GF-D8 (cell line): ENCODE measurements around the gene HSPG2.

Experiments
- DNase-seq: peaks from one replicate; lab custom pipeline; 2025; lab: John Stamatoyannopoulos, UW

HSPG2 gene

DNA sequence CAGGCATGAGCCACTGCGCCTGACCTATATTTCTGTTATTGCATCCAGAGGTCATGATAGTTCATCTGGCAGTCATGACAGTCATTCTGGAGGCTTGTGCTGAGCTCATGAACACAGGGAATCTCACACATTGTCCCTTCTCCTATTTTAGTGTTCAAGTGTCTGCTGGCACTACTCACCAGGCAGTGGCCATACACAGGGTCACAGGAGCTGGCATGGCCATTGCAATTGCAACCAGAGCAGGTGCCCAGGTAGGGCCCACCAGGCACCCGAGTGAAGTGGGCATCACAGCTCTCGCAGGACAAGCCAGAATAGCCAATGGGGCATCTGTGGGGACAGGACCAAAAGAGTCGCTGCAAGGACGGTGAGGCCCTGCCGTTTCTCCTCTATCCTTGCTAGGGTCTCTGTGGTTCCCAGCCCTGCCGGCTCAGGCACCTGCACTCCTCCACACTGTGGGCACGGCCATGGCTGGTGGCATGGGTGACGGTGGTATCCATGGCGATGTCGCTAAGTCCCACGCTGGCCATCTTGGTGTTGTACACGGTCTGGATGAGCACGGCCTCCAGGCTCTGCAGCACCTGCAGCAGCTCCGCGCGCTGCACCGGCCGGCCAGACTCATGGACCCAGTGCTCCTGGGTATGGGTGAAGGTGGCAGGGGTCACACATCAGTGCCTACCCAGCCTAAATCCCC lies 57.0 kb downstream of the HSPG2 start:
- DNase-seq, result no peak

DNA sequence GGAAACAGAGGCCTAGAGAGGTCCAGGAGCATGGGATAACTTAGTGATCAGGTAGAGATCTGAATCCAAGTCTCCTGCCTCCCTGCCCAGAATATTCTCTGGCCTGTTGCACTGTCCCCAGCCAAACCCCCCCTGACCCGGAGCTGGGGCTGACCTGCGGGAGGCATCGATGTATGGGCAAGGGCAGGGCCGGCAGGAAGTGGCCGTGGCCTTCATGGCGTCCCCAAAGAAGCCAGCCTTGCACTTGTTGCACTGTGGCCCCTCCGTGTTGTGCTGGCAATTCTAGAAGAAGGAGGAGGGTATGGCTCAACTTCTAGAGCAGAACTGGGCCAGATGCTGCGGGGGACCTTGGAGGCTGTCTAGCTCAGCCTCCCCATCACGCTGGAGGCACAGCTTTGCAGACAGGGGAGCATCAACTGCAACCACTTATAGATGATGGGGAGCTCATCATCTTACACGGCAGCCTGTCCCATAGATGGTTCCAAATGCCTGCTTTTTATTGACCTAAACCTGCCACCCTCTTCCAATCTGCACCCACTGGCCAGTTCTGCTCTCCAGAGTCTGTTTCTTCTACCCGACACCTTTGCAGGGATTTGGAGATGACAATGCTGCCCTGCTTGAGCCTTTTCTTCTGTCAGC lies 58.2 kb downstream of the HSPG2 start:
- no peak for DNase-seq

DNA sequence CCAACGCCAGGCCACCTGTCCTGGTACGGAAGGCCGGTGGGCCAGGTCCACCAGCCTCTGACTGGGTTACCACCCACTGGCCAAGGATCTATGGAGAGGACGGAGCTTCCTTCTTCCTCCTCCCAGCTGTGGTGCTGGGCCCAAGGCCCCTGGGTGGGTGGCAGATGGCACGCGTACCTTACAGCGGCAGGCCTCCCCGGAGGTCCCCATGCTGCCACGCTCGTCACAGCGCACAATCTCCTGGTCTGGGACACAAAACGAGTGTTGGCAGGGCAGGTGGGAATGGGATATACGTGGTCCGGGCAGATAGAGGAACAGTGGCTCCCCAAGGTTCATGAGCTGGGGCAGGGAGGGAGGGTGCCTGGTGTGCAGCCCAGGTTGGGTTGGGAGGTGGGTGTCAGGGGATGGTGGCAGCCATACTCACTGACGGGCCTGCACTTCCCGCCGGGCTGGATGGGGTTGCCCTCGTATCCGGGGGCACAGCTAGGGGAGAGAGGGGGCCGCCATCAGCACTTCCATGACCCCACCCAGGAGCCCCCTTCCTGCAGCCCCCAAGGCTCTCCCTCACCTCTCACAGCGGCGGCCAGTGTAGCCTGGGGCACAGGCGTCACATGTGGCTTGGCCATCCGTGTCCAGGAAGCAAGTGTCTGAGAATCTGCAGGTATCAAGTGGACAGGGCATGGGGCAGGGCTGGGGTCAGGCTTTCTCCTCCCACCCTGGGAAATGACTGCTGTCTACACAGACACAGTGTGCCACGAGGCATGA lies 58.9 kb downstream of the HSPG2 start:
- no peak for DNase-seq

DNA sequence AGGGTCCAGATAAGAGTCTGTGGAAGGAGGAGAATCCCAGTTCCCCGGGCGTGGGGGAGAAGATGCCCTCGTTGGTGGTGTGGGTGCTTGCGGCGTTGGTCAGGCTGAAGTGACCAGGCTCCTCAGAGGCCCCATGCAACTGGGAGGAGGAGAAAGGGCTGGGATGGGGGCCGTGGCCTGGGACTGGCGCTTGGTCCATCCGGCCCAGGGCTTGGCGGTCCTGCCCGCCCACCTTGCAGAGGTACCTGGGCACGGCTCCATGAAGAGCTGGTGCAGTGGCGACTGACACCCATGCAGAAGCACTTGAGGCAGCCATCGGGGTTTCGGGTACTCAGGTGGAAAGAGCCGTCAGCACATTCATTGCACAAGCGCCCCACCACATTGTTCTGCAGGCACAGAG lies 60.8 kb downstream of the HSPG2 start:
- no peak for DNase-seq

DNA sequence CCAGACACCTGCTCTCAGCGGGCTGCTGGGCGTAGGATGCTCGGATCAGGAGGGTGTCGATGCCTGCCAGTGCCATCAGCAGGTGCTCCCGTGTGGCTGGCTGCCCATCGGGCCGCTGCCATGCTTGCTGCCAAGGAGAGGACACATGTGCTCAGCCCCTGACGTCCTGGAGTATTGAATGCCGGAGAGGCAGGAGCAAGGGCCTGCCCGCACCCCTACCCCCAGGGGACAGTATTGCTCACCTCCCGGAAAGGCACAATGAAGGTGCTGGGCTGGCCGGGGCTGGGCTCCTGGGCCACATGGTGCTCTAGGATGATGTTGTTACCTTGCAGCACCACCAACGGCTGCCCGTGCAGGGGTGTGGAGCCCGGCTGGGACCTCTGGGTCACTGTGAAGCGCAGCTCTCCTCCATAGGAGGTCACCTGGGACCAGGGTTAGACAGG lies 61.5 kb downstream of the HSPG2 start:
- no peak for DNase-seq

DNA sequence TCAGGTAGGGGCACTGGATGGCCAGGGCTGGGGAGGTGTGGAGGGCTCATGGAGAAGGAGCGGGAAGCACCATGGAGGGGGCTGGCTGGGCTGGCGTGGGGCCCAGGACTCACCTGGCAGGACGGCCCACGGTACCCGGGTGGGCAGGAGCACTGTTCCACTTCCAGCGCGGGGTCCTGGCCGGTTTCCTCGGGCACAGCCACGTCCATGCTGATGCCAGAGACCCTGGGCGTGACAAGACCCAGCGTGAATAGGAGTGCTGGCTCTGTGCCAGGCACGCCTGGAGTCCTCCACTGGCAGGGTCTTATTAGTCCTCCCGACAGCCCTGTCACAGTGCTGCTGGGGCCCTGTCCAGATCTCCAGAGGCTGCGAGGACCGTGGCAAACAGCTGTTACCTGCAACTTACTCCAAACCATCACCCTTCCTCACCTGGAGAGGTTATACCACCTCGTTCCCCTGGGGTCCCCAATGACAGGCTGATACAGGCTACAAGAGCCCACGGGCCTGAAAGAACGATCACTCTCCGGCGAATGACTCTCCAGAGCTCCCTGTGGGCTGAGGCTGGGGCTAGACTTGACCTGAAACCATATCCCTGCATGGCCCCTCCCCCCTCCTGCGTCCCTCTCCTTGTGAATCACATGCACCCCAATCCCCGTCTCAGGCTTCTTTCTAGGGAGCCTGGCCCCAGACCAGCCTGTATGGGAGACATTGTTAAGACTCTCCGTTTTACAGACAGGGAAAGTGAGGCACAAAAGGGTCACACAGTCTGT lies 62.1 kb downstream of the HSPG2 start:
- no peak for DNase-seq

DNA sequence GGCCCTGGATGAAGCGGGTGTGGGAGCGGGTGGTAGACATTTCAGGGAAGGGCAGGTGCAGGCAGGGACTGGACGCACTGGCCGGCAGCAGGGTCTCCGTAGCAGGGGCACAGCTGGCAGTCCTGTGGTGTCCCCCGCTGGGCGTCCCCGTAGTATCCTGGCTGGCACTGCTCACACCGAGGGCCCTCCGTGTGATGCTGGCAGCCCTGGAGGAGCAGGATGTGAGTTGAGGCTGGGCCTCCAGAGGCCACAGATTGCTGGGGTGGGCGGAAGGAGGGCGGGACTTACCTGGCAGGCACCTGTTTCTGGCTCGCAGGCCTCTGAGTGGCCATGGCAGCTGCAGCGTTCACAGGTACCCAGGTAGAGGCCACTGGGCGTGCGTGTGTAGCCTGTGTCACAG lies 62.8 kb downstream of the HSPG2 start:
- no peak for DNase-seq

DNA sequence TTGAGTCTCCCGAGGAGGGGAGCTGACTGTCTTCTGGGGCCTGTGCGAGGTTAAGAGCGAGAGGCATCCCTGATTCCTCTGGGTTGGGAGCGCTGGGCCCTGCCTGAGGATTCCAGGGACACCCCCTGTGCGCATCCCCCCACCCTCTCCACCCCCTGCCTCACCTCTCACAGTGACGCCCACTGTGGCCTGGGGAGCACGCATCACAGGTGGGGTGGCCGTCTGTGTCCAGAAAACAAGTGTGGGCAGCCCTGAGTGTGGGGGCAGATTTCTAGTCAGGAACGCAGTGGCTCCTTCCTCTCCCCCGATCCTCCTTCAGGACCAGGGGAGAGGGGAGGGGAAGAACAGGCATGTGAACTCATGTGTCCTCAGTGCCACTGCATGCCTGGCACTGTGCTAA lies 63.3 kb downstream of the HSPG2 start:
- no peak for DNase-seq

DNA sequence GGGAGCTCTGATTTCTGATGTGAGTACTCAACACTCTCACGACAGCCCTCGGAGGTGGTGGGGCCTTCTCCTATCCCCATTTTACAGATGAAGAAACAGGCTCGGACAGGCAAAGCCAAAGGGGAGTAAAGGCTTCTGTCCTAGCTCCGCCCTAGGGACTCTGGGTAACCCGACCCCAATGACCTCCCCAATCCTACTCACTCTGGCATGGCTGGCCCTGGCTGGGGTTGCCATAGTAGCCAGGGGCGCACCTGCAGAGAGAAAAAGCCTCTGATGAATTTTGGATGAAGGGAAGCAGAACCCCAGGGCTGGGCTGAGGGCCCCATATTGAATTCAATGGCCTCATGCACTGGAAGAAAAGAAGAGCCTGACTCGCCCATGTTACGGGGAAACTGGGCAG lies 63.9 kb downstream of the HSPG2 start:
- no peak for DNase-seq

DNA sequence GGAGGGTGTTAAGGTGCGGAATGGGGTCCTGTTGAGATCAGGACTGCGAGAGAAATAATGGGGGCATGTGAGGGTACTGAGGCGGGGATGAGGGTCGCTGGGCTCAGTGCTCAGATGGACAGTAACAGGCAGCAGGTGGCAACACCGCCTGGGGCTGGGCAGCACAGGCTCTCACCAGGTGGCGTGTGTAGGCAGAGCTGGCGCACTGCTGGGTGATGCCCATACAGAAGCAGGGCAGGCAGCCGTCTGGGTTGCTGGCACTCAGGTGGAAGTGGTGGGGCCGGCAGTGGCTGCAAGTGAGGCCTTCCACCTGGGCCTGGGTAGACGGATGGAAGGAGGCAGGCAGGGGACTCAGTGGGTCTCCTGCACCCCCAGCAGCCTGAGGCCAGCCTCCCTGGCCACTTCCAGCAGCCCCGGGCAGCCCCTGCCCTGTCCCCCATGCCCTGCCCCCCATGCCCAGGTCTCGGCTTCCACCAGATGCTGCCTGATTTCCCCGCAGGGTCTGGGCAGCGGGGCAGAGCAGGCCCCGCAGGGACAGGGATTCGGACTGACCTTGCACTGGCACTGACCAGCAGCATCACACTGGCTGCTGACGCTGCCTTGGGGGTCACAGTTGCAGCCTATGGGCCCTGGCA lies 64.5 kb downstream of the HSPG2 start:
- no peak for DNase-seq

DNA sequence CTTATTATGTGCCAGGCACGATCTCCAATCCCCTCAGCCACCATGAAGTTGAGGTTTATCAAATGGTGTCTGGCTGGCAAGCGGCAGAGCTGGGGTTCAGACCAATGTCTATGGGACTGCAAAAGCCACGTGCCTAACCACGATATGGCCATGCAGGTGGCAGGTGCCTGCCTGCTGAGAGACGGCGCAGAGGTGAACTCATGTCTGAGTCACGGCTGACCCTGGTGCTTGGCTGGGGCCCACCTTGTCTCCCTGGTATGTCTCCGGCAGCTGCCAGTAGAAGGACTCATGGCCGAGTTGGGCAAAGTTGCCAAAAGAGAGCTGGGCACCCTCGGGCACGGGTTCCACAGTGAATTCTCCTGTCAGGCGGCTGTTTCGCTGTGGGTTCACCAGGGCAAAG lies 65.2 kb downstream of the HSPG2 start:
- no peak for DNase-seq

DNA sequence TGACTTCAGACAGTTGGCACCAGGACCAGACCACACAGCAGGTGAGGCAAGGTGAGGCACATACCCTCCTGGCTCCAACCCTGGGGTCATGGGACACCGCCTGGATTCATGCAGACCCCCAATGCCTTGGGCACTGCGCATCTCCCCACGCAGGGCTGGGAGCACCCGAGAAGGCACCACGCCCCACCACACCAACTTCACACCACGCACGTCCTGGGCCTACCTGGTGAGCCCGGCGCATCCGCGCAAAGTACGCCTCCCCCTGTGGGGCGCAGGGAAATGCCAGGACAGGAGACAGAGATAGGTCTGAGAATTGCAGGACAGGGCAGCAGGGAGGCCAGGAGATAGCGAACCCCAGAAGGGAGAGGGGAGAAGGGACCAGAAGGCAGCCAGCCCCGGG lies 66.5 kb downstream of the HSPG2 start:
- DNase-seq, result no peak

DNA sequence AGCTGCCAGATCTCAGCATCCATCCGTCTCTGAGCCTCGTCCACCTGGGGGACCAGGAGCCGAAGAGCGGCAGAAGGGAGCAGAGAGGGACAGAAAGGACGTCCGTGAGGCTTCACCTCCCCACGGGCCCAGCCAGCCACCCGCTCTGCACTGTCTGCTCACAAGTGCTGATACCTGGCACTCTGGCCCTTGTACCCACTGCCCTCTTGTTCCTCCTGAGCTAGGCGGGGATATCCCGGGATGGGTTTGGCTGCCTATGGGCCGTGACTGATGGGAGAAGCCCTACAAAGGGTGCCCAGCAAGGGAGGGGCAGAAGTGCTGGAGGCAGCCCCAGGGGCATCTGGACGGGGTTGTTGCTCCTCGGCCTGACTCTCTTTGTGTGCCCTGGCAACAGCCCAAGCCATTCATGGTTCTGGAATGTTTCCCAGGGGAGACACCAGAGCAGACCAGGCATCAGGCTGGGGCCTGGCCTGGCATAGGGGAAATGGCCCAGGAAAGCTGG lies 67.4 kb downstream of the HSPG2 start:
- no peak for DNase-seq

DNA sequence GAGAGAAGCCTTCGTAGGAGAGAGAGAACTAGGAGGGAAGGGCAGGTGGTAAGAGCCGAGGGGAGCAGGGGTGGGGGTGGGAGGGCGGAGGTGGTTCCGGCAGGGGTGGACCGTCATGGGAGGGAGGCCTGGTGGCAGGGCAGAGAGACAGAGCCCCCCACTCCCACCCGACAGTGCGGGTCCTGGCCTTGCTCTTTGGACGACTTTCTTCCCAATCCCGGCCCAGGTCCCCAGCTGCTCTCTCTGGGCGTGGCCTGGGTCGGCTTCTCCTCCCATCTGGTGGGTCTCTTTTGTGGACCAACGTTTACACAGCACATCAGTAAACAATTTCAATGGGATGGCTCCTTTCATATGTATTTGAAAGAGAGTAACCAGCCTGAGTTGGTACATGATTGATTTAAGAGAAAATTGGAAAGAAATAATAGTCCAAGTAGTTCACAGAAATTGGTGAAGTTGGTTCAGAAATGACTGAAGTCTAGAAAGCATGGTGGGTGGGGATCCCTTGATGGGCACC lies 68.1 kb downstream of the HSPG2 start:
- no peak for DNase-seq

DNA sequence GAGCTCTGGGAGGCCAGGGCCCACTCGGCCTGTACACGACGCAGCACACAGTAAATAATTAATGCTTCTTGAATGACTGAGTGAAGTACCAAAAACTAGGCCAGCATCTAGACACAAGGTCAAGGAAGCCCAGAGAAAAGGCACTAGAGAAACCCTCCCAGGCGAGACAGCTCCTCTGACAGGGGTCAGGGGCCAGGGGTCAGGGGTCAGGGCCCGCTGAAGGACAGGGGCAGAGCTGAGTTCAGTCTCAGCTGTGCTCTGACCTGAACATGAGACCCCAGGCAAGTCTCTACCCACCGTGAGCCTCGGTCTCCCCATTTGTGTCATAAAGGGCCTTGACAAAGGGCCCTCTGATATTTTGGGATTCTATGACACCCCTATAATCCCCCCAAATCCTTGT lies 68.6 kb downstream of the HSPG2 start:
- no peak for DNase-seq

DNA sequence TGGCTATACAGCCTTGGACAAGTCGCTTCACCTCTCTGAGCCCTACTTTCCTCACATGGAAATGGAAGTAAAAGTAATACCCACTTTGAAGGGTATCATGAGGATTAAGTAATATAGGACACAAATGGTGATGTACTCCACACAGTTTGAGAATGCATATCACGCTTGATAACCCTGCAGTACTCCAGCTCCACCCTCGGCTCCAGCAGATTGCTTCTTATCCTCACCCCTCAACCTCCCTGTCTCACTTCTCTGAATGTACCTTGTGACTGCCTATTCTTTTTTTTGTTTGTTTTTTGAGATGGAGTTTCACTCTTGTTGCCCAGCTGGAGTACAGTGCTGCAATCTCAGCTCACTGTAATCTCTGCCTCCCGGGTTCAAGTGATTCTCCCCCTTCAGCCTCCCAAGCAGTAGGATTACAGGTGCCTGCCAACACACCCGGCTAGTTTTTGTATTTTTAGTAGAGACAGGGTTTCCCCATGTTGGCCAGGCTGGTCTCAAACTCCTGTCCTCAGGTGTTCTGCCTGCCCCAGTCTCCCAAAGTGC lies 69.6 kb downstream of the HSPG2 start:
- DNase-seq, result no peak

DNA sequence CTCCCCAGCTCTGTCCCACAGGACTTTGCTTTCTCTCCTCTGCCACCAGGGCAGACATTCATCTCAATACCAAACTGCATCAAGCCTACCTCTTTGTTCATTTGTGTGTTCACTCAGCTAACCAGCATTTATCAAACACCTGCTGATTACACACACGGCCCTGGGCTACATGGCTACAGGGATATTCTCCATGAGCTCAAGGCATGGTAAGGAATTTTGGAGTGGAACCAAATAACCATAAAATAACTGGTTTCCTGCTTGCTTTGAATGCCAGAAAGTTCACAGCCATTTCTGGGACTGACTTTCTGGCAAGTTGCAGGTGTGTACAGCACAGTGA lies 70.4 kb downstream of the HSPG2 start:
- no peak for DNase-seq

DNA sequence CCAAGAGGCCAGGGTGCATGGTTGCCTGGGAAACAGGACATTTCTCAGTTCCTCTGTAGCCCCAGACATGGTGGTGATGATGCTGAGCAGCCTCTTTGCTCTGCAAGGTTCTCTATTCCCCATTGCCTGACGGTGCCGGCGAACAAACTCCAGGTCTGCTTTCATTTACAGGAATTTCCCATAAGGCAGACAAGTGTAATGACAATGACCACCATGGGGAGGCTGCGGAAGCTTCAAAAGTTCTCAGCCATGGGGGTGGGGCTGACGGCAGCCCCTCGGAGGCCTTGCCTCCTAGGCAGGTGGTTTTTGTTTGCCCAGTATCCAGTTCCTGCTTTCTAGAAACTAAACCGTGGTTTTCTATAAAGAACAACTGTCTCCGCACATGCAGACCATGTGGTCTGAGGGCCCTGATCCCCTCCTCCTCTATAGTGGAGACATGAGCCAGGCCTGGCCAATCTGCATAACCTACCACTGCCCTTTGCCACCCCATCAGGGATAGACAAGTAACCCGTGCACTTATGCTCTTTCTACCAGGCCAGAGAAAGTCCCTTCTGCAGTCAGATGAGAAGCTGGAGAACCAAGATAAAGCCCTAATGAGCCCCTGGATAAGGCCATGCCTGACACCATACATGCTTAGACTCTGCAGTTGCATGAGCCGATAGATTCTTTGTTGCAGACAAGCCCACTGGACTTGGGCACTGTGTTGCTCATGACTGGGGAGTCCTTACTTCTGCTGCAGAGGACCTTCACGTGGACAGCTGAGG lies 71.0 kb downstream of the HSPG2 start:
- DNase-seq, result no peak

DNA sequence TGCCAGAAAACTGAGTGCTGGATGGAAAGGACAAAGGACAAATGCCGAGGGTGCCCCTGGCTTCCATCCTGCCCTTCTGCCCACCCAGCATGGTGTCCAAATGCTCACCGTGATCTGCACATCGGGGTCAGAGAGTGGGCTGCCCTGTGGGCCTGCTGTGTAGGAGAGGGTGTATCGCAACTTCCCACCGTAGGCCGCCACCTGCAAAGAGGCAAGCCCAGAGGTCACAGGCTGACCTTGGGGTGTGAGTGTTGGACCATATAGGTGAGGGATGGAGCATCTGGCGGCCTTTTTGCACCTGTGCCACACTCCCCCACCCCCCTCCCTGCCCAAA lies 71.5 kb downstream of the HSPG2 start:
- no peak for DNase-seq

DNA sequence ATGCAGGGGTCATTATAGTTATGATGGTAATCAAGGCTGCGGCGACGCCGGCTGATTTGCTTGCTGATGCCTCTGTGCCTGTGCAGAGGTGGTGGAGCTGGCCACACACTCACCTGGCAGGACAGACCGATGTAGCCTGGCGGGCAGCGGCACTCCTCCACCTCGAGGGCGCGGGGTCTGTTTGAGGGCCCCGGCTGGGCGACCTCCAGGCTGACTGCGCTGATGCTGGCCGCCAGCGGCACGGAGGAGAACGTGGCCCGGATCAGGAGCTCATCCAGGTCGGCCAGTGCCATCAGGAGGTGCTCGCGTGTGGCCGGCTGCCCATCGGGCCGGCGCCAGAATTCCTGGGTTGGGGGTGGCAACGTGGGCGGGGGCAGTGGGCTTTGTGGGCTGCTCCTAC lies 72.4 kb downstream of the HSPG2 start:
- DNase-seq, result no peak

DNA sequence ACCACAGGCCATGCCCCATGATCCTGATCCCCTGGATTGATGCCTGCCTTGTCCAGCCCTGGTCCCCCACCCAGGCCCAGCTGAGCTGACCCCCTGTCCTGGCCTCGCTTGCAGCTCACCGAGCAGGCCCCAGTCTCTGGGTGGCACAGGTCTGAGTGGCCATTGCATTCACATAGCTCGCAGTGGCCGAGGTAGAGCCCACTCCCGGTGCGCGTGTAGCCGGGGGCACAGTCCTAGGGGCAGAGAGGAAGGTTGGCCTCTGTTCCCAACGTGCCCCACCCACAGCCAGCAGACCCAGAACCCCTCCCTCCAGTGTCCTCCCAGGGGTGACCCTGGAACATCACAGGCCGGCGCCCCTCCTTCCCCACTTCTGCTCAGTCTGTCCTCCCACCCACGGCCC lies 73.1 kb downstream of the HSPG2 start:
- DNase-seq, result no peak
